IgD-negative memory B cell (primary cell): ENCODE measurements around the gene ZNF737. TPM values are rescaled to one million over a fixed set of nuclear protein-coding genes. Genes with fewer than 3 reads are reported as not detected.
"Not testable (repeated sequence)": the region's sequence is repeated elsewhere in the genome, so short reads cannot be mapped to it uniquely, and the experiment has no call there.

Experiments used
- H3K27ac Mint-ChIP-seq, 3 donors: one replicate each; pipeline ENCODE4 v1.8.0; 2020 to 2022; ENCODE audit warnings: mild to moderate bottlenecking in 3 of 3, mixed read lengths in 3 of 3, moderate library complexity in 1 of 3
- H3K27me3 Mint-ChIP-seq: one replicate; pipeline ENCODE4 v1.8.0; 2021; ENCODE audit warnings: mixed read lengths
- H3K36me3 Mint-ChIP-seq: one replicate; pipeline ENCODE4 v1.8.0; 2020; ENCODE audit warnings: mild to moderate bottlenecking, mixed read lengths
- H3K4me1 Mint-ChIP-seq, 3 donors: one replicate each; pipeline ENCODE4 v1.8.0; 2020 to 2022; ENCODE audit warnings: mixed read lengths in 3 of 3, mild to moderate bottlenecking in 1 of 3
- H3K4me3 Mint-ChIP-seq, 4 donors: one replicate each; pipeline ENCODE4 v1.8.0; 2020 to 2022; ENCODE audit warnings: mild to moderate bottlenecking in 4 of 4, mixed read lengths in 4 of 4, moderate library complexity in 3 of 4
- H3K9me3 Mint-ChIP-seq, 3 donors: one replicate each; pipeline ENCODE4 v1.8.0; 2020 to 2021; ENCODE audit warnings: mixed read lengths in 3 of 3, mild to moderate bottlenecking in 1 of 3
- polyA plus RNA-seq: library from polyadenylated mRNA; unstranded; fragments of 300-500 nt; fragmentation: Illumina TruSeq; gene quantifications from one replicate; pipeline ENCODE4 v1.2.3, GENCODE V29; 2021

Gene ZNF737
- 19.0 TPM for polyA plus RNA-seq

DNA sequence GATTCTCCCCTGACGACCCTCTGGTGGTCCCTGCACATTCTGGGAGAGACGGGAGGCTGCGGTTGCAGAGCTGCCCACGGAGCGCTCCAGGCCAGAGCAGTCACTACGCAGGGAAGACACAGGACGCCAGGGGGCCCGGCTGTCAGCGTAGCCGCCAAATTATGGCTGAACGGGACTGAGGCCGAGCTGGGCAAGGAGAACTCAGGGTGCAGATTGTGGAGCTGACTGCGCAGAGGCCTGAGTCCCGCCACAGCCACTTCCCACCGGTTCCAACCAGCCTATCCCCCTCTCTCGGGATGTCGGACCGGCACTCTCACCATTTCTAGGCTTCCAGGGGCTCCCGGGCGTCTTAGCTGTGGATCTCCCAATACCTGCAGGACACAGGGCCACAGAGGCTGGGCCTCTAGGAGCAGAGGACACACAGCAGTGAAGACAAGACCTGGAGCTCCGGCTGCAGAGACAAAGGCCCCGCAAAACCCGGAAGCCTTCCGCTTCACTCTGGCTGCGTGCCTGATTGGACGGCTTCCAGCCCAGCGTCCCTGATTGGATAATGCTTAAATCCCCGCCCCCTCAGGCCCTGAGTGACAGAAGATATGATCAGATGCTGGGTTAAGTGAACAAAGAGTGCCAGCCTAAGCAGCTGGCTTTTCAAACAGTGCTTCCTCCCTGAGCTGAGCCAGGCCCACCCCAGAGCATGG is at the start of gene ZNF737:
Gene ZNF737, minus strand, starts transcription at position 461 of the 698 bp plus-strand sequence. Its CDS starts 141 bp downstream, at position 320.
- H3K27me3 Mint-ChIP-seq: no peaks in the 10 kb centered on the region
- H3K4me3 Mint-ChIP-seq: peak within 1 kb of the TSS; percentile 95 to 100 (median 97)
- peaks cover 14 to 28% (median 22%) of the 10 kb centered on the region in 3 donors for H3K4me1 Mint-ChIP-seq
- peaks cover 28% of the 10 kb centered on the region for H3K36me3 Mint-ChIP-seq
- peaks cover 17 to 21% (median 18%) of the 10 kb centered on the region in 3 donors for H3K9me3 Mint-ChIP-seq
- peak within 1 kb of the TSS; percentile 95 to 100 (median 99) for H3K27ac Mint-ChIP-seq

DNA sequence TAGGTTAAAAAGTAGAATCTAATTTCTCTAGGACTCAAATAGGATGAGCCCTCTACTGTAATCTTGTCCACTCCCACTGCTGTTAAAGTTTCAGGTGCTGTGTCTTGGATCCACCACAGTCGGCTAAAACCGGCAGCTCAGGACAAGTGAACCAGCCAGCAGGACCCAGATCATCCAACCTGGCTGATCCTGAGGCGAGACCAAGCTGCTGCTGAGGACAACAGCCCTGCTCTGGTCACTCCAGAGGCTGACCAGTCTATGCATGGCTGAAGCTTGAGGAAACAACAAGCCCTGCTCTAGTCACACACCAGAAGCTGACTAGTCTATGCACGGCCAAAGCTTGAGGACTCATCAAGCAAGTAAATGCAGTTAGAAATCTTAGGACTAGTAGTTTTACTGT is 49.4 kb upstream of the ZNF737 start:
- H3K36me3 Mint-ChIP-seq, H3K4me3 Mint-ChIP-seq, H3K27ac Mint-ChIP-seq, H3K4me1 Mint-ChIP-seq, H3K27me3 Mint-ChIP-seq: not testable (repeated sequence)
- peaks cover 10 to 48% (median 32%) of the 10 kb centered on the region in 3 donors for H3K9me3 Mint-ChIP-seq

DNA sequence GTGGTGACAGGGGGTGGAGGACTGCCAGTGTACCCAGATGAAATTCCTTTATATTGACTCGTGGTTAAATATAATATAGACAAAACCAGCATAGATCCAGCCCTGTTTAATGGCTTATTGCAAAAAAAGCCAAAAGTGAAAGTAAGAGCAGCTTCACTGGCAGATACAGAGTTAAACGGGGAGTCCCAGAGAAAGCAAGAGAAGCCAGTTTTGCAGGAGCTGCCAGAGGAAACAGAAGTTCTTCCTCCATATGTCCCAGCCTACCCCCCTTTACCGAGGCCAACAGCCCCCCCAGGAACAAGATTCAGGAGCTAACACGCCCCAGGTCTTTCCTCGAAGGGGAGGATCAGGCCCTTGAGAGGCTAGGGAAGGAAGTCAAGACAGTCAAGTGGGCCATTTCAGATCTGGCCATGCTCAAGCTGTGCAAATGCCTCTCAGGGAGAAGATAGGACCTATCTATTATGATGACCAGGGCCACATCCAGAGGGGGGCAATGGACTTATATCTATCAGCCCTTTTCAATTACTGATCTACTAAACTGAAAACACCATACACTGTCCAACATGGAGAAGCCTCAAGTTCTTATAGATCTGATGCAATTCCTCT is 47.2 kb upstream of the ZNF737 start:
- Mint-ChIP-seq H3K36me3 (peaks cover 6% of the 10 kb centered on the region), H3K9me3 (peaks cover 13 to 48% (median 40%) of the 10 kb centered on the region in 3 donors), H3K4me3 (no peak overlapping the region)

DNA sequence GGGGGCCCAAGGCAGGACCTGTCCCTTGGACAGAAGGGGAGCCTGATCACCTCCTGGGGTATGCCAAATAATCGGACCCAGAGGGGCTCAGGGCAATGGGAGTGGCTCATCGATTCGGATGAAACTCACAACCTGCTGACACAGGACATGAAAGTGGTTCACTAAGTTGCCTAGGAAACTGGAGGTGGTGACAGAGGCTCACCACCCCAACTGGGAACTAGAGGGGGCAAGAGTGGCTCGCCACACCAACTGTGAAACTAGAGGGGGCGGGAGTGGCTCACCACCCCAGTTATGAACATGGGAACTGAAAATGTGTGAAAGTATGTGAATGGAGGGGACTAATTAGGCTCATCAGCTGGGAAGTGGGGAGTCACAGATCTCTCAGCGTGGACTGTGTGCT is 46.3 kb upstream of the ZNF737 start:
- peak overlapping the region in 1 of 4 donors; percentile 63 for H3K4me3 Mint-ChIP-seq
- peaks cover 0 to 2% (median 2%) of the 10 kb centered on the region in 3 donors for H3K4me1 Mint-ChIP-seq
- H3K36me3 Mint-ChIP-seq: peaks cover 6% of the 10 kb centered on the region
- H3K9me3 Mint-ChIP-seq: peaks cover 12 to 41% (median 36%) of the 10 kb centered on the region in 3 donors
- no peak overlapping the region for H3K27ac Mint-ChIP-seq
- no peaks in the 10 kb centered on the region for H3K27me3 Mint-ChIP-seq

More for the DNA sequence above, 47.2 kb upstream of the ZNF737 start:
- peaks cover 0 to 2% (median 2%) of the 10 kb centered on the region in 3 donors for H3K4me1 Mint-ChIP-seq
- no peaks in the 10 kb centered on the region for H3K27me3 Mint-ChIP-seq
- no peak overlapping the region for H3K27ac Mint-ChIP-seq

DNA sequence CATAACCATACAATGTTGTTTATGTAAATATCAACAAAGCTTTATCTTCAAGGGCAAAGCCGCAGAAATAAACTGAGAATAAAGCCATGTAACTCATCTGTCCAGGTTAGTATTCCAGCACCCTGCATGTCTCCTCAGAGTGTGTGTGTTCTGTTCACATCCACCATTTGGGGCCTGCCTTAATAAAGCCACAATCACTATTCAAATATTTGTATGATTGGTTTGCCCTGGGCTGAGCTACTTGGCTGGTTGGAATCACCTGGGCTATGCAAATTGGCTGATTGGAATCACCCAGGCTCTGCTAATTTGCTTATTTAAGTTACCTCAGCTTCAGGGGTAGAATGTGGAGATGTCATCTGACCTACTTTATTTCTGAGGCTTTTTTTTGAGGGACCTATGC is 42.4 kb upstream of the ZNF737 start:
- H3K4me1 Mint-ChIP-seq: peaks cover 0 to 2% (median 2%) of the 10 kb centered on the region in 3 donors
- peaks cover 16 to 36% (median 35%) of the 10 kb centered on the region in 3 donors for H3K9me3 Mint-ChIP-seq
- H3K27me3 Mint-ChIP-seq: no peaks in the 10 kb centered on the region
- no peak overlapping the region for H3K4me3 Mint-ChIP-seq
- peaks cover 3% of the 10 kb centered on the region for H3K36me3 Mint-ChIP-seq
- H3K27ac Mint-ChIP-seq: no peak overlapping the region

DNA sequence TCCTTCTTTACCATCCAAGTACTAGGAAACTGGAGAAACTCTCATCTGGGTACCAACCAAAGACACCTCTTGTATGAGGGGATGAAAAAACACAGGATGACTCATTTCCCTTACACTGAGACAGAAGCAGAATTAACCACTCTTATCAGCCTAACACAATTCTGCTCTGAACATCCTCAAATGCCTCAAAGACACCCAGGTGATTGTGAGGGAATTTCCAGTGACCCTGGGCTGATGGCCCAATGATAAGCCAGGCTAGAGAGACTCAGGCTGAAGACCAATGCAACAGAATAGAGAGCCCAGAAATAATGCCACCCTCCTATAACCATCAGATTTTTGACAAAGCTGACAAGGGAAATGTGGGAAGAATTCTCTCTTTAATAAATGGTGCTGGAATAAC is 7.0 kb downstream of the ZNF737 start:
- H3K4me1 Mint-ChIP-seq: peaks cover 8 to 10% (median 9%) of the 10 kb centered on the region in 3 donors
- H3K27ac Mint-ChIP-seq: no peak overlapping the region
- peaks cover 8 to 34% (median 14%) of the 10 kb centered on the region in 3 donors for H3K9me3 Mint-ChIP-seq
- peaks cover 32% of the 10 kb centered on the region for H3K36me3 Mint-ChIP-seq
- no peaks in the 10 kb centered on the region for H3K27me3 Mint-ChIP-seq
- H3K4me3 Mint-ChIP-seq: peak overlapping the region in 1 of 4 donors; percentile 26

DNA sequence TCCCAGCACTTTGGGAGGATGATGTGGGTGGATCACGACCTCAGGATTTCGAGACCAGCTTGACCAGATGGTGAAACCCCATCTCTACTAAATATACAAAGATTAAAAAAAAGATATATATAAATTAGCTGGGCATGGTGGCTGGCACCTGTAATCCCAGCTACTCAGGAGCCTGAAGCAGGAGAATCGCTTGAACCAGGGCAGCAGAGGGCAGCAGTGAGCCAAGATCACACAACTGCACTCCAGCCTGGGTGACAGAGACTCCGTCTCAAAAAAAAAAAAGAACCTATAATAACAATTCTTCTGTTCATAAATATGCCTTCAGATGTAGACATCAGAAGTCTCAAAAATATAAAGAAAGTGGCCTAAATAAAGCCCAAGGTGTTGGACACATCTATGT is 7.6 kb downstream of the ZNF737 start:
- no peak overlapping the region for H3K27ac Mint-ChIP-seq
- peaks cover 8 to 35% (median 15%) of the 10 kb centered on the region in 3 donors for H3K9me3 Mint-ChIP-seq

DNA sequence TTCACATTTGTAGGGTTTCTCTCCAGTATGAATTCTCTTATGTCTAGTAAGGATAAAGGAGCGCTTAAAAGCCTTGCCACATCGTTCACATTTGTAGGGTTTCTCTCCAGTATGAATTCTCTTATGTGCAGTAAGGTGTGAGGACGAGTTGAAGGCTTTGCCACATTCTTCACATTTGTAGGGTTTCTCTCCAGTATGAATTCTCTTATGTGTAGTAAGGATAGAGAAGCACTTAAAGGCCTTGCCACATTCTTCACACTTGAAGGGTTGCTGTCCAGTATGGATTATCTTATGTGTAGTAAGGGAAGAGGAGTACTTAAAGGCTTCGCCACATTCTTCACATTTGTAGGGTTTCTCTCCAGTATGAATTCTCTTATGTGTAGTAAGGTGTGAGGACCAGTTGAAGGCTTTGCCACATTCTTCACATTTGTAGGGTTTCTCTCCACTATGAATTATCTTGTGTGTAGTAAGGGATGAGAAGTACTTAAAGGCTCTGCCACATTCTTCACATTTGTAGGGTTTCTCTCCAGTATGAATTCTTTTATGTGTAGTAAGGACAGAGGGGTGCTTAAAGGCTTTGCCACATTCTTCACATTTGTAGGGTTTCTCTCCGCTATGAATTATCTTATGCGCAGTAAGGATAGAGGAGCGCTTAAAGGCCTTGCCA is 20.8 kb downstream of the ZNF737 start:
- Mint-ChIP-seq H3K36me3 (peaks cover 51% of the 10 kb centered on the region), H3K4me3 (peak overlapping the region in 1 of 4 donors; percentile 49), H3K9me3 (peaks cover 15 to 42% (median 29%) of the 10 kb centered on the region in 3 donors)
- not testable (repeated sequence) for H3K27ac Mint-ChIP-seq, H3K4me1 Mint-ChIP-seq, H3K27me3 Mint-ChIP-seq

More for the DNA sequence above, 7.6 kb downstream of the ZNF737 start:
- H3K36me3 Mint-ChIP-seq: peaks cover 34% of the 10 kb centered on the region
- H3K4me3 Mint-ChIP-seq: no peak overlapping the region
- H3K4me1 Mint-ChIP-seq: peaks cover 8 to 10% (median 9%) of the 10 kb centered on the region in 3 donors
- H3K27me3 Mint-ChIP-seq: no peaks in the 10 kb centered on the region

DNA sequence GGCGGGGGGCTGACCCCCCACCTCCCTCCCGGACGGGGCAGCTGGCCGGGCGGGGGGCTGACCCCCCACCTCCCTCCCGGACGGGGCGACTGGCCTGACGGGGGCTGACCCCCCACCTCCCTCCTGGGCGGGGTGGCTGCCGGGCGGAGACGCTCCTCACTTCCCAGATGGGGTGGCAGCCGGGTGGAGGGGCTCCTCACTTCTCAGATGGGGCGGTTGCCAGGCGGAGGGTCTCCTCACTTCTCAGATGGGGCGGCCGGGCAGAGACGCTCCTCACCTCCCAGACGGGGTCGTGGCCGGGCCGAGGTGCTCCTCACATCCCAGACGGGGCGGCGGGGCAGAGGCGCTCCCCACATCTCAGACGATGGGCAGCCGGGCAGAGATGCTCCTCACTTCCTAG is 35.3 kb downstream of the ZNF737 start:
- H3K27me3 Mint-ChIP-seq, H3K4me3 Mint-ChIP-seq: not testable (repeated sequence)
- peaks cover 4 to 29% (median 24%) of the 10 kb centered on the region in 3 donors for H3K9me3 Mint-ChIP-seq

DNA sequence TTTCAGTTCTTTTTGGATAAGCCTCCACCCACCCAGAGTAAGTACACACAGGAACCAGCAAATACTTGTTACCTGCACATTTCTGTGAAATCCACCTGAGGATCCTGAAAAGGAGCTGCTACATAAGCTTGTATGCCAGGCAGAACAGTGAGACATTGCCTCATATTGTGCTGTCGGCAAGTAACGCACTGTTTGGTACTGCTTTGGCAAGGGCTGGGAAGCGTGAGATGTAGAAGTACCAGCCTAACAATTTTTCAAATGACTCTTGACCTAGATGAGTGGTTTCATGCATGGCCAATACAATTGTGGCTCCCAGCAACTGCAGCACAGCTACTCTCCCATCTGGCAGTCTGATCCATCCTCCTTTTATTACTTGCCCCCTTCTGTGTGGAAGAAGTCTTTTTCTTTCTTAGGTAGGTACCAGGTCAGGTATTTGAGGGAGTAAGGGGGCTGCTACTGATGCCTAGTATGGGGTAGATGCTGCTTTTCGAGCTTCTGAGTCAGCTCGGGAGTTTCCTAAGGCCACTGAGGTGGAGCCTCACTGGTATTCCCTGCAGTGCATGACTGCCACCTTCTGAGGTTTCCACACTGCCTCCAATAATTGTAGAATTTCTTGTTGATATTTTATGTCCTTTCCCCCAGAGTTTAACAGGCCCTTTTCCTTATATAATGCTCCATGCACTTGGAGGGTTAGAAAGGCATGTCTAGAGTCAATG is 52.2 kb downstream of the ZNF737 start:
- H3K36me3 Mint-ChIP-seq: no peaks in the 10 kb centered on the region
- H3K9me3 Mint-ChIP-seq: peaks cover 8 to 50% (median 26%) of the 10 kb centered on the region in 3 donors
- H3K27ac Mint-ChIP-seq: no peak overlapping the region
- no peaks in the 10 kb centered on the region for H3K4me1 Mint-ChIP-seq
- H3K4me3 Mint-ChIP-seq: no peak overlapping the region
- H3K27me3 Mint-ChIP-seq: no peaks in the 10 kb centered on the region

More for the DNA sequence above, 35.3 kb downstream of the ZNF737 start:
- not testable (repeated sequence) for H3K4me1 Mint-ChIP-seq, H3K27ac Mint-ChIP-seq, H3K36me3 Mint-ChIP-seq

DNA sequence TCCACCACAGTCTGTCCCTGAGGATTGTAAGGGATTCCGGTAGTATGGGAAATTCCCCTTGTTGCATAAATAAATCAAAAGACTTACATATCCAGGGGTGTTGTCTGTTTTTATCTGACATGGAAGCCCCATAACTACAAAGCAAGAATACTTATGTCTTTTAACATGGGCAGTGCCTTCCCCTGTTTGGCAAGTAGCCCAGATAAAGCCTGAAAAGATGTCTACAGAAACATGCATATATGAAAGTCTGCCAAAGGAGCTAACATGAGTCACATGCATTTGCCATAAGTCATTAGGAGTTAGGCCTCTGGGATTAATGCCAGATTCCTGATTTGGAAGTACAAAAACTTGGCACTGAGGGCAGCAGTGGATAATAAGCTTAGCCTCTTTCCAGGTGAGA is 62.1 kb downstream of the ZNF737 start:
- Mint-ChIP-seq H3K27me3 (no peaks in the 10 kb centered on the region), H3K36me3 (no peaks in the 10 kb centered on the region), H3K27ac (no peak overlapping the region), H3K4me1 (no peaks in the 10 kb centered on the region), H3K9me3 (peaks cover 9 to 66% (median 32%) of the 10 kb centered on the region in 3 donors), H3K4me3 (no peak overlapping the region)

Other genes with a start within 250 kb of the ZNF737 start
- gene ZNF626, start 95.8 kb upstream of the ZNF737 start, polyA plus RNA-seq: 17.9 TPM
- gene ZNF66, start 210.5 kb upstream of the ZNF737 start, polyA plus RNA-seq: 6.1 TPM